Left lobe of liver (tissue), 2 donors: ENCODE measurements around the gene SPATS1. TPM values are rescaled to one million over a fixed set of nuclear protein-coding genes. Genes with fewer than 3 reads are reported as not detected.
"Not testable (repeated sequence)": the region's sequence is repeated elsewhere in the genome, so short reads cannot be mapped to it uniquely, and the experiment has no call there.

ENCODE experiments used
- ATAC-seq: fragments of 200-7000 bp; cut with Tn5 transposase; one replicate; pipeline ENCODE4 v1.9.1; 2020; ENCODE audit warnings: mild to moderate bottlenecking, moderate library complexity
- DNase-seq: peaks from one replicate; pipeline ENCODE4 v3.0.0-alpha.2; 2020; ENCODE audit warnings: low spot score
- total RNA-seq: library from RNA; stranded (reverse); gene quantifications from one replicate; pipeline ENCODE4 v1.2.1, GENCODE V29; 2021
- donor health status: DM: no; HTN: no; CAD: no; lungs with moderate emphysema.
- donor health status: DM: no; HTN: yes; CAD: no.

The SPATS1 gene
- total RNA-seq, 1 donor from 2014 or later, result not detected

GRCh38 chr6:44341095-44341890 is 1.2 kb upstream of the SPATS1 start:
- DNase-seq, result no peak
- ATAC-seq, result no peak

- ATAC-seq (no peak), DNase-seq (no peak)
Measured at GRCh38 chr6:44342052-44342451, 398 bp upstream of the SPATS1 start.

GRCh38 chr6:44346818-44347217 is 4.4 kb downstream of the SPATS1 start:
- not testable (repeated sequence) for ATAC-seq, DNase-seq

- peak; percentile 59 for DNase-seq
- ATAC-seq, result peak; percentile 97
Measured at GRCh38 chr6:44349904-44350649, 7.6 kb downstream of the SPATS1 start.

GRCh38 chr6:44350650-44350994 is 8.2 kb downstream of the SPATS1 start:
- DNase-seq, result not testable (repeated sequence)
- peak; percentile 56 for ATAC-seq

- no peak for ATAC-seq
- no peak for DNase-seq
Measured at GRCh38 chr6:44352259-44352658, 9.8 kb downstream of the SPATS1 start.

- DNase-seq (no peak), ATAC-seq (no peak)
Measured at GRCh38 chr6:44353336-44353735, 10.9 kb downstream of the SPATS1 start.

- no peak for ATAC-seq
- DNase-seq, result no peak
Measured at GRCh38 chr6:44355640-44356039, 13.2 kb downstream of the SPATS1 start.

- ATAC-seq, result no peak
- DNase-seq, result no peak
Measured at GRCh38 chr6:44356487-44356886, 14.0 kb downstream of the SPATS1 start.

- no peak for DNase-seq
- no peak for ATAC-seq
Measured at GRCh38 chr6:44359973-44360372, 17.5 kb downstream of the SPATS1 start.

GRCh38 chr6:44361947-44362346 is 19.5 kb downstream of the SPATS1 start:
- ATAC-seq, result no peak

GRCh38 chr6:44363377-44363926 is 21.0 kb downstream of the SPATS1 start:
- DNase-seq (no peak), ATAC-seq (no peak)

More at GRCh38 chr6:44361947-44362346, 19.5 kb downstream of the SPATS1 start:
- no peak for DNase-seq

GRCh38 chr6:44366781-44367180 is 24.3 kb downstream of the SPATS1 start:
- ATAC-seq (peak; percentile 93), DNase-seq (no peak)

- DNase-seq, result no peak
- no peak for ATAC-seq
Measured at GRCh38 chr6:44367681-44368080, 25.2 kb downstream of the SPATS1 start.

GRCh38 chr6:44373051-44373450 is 30.6 kb downstream of the SPATS1 start:
- ATAC-seq, result no peak

GRCh38 chr6:44373787-44374186 is 31.3 kb downstream of the SPATS1 start:
- ATAC-seq (no peak), DNase-seq (no peak)

More at GRCh38 chr6:44373051-44373450, 30.6 kb downstream of the SPATS1 start:
- no peak for DNase-seq

GRCh38 chr6:44375071-44375470 is 32.6 kb downstream of the SPATS1 start:
- ATAC-seq (no peak), DNase-seq (no peak)

GRCh38 chr6:44377484-44377883 is 35.0 kb downstream of the SPATS1 start:
- ATAC-seq, result no peak
- DNase-seq, result no peak

GRCh38 chr6:44377971-44378370 is 35.5 kb downstream of the SPATS1 start:
- DNase-seq (no peak), ATAC-seq (no peak)

GRCh38 chr6:44381739-44382138 is 39.3 kb downstream of the SPATS1 start:
- ATAC-seq (peak; percentile 78), DNase-seq (peak; percentile 86)

GRCh38 chr6:44386364-44386928 is 44.0 kb downstream of the SPATS1 start:
- ATAC-seq, result peak; percentile 63
- peak; percentile 90 for DNase-seq
